GM19397 (cell line): ENCODE measurements around the gene LGALS12.
"Not testable (repeated sequence)": the region's sequence is repeated elsewhere in the genome, so short reads cannot be mapped to it uniquely, and the experiment has no call there.

Source experiments
- ATAC-seq: cut with Tn5 transposase; IDR thresholded peaks from one replicate; pipeline ENCODE4 v1.9.1; 2021; ENCODE audit warnings: mild to moderate bottlenecking, moderate library complexity; ENCODE audit not compliant: unreplicated experiment

LGALS12 gene

GRCh38 chr11:63532117-63532516 lies 26.2 kb downstream of the LGALS12 start:
- no peak for ATAC-seq

GRCh38 chr11:63532799-63533475 lies 27.1 kb downstream of the LGALS12 start:
- no peak for ATAC-seq

GRCh38 chr11:63534076-63534475 lies 28.2 kb downstream of the LGALS12 start:
- ATAC-seq: no peak

- no peak for ATAC-seq
These were observed 29.1 kb downstream of the LGALS12 start for GRCh38 chr11:63534895-63535461.

DNA sequence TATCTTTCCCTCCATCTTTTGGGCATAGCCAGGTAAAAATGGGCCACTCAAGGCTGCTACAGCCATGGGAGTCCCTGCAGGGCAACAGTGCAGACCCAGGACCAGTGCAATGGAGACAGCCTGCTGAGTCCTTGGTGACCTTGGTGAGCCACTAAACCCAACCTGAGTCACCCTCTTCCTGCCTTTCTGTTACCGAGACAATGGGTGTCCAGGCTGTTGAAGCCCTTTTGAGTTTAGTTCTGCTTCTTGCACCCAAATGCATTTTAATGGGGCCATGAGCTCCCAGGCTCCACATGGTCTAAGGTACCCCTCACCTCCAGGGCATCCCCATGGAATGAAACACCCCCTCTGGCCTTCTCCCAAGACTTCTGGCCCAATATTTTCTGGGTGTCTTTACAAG lies 29.9 kb downstream of the LGALS12 start:
- ATAC-seq: no peak

DNA sequence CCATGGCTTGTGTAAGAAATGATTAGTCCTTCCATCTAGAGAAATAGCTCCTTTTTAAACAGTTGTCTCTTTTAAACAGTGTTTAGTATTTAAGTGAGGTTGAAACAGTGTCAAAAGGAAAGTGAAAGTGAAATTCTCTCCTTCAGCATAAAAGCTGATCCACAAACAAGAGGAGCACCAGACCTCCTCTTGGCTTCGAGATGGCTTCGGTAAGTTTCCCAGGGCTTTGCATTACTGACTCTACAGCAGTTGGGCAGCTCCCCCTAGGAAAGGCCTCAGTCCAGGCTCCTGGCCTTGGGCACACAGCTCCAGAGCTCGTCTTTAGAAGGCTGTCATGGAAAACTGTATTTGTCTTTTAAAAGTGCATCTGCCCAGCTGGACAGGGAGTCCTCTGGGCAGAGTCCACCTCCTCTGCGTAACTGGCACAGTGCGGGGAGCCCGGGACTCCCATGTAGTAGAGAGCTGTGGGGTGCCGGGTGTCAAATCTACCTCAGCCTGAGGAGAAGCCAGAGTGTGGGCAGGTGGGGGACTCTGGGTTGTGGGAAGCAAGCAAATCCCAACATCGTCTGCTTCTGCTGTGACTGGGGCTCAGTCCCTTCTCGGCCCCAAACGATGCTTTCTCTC lies 30.9 kb downstream of the LGALS12 start, which contains the start of gene PLAAT4:
Gene PLAAT4 (plus strand): TSS at position 140 of the 624 bp plus-strand sequence. CDS start 61 bp downstream, at position 201.
- no peak for ATAC-seq

DNA sequence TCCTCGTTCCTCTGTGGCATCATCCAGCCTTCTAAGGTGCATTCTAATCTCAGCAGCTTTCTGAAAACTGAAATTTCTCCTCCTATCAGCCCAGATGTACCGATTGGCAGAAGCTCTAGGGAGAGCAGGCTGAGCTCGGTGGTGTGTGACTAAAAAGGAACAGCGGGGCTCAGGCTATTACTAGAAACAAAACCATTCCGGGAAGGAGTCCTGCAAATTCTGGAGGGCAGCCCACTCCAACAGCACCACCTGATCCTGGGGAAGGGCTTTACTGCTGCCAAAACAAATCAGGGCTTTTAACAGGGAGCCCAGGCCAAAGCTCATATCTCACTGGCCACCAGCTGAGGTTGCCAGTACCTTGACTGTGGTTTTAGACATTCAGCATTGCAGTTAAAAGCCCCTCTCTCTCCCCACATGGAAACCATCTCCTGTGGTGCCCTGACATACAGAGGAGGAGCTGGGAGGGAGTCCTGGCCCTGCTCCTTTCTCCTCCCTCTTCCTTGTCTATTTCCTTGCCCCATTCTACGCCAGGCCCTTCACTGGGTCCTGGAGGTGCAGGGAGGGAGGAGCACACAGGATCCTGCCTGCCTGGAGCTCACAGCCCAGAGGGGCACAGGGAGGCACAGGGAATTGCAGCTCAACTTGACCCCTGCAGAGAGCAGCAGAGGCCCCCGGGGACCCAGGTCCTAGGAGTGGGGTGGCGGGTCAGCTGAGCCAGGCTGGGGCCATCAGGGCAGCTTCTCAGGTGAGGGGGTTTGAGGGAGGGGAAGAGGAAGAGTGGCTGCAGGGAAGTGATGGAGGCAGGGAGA lies 31.6 kb downstream of the LGALS12 start:
- no peak for ATAC-seq

GRCh38 chr11:63542506-63542905 lies 36.6 kb downstream of the LGALS12 start:
- not testable (repeated sequence) for ATAC-seq

DNA sequence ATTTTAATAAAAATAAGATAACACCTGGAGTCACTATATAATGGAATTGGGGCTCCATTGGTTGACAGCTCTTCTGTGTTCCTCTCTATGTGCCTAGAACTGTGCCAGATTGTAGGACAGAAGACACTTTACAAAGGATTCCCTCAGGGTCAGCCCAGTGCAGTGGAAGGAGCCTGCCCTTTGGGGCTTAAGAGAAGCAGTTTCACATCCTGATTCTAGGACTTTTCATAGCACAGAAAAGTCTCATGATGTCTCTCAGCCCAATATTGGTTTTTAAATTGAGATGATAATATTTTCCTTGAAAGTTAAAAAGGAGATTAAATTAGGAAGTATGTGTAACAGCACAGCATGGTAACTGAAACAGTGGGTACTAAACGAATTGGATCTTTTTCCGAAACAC lies 37.8 kb downstream of the LGALS12 start:
- ATAC-seq: no peak

DNA sequence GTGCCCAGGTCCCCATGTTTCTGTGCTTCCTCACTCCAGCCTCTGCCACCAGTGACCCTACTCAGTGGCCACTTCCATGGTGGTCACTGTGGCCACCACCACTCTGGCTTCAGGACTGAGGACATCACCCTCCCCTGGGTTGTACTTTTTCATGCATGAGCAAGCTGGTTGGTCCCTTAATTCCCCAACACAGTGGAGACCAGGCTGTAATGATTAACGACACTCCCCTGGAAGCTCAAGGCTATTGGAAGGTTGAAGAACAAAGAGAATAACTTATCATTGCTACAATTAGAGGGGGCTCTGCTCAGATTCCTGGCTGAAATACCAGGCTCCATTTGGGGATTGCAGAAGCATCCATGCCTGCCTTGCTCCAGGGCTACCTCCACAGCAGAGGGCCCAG lies 41.2 kb downstream of the LGALS12 start:
- ATAC-seq: no peak

- no peak for ATAC-seq
These were observed 42.3 kb downstream of the LGALS12 start for GRCh38 chr11:63548178-63548577.

- ATAC-seq: no peak
These were observed 43.5 kb downstream of the LGALS12 start for GRCh38 chr11:63549411-63549810.

- ATAC-seq: not testable (repeated sequence)
These were observed 44.3 kb downstream of the LGALS12 start for GRCh38 chr11:63550156-63550700.

DNA sequence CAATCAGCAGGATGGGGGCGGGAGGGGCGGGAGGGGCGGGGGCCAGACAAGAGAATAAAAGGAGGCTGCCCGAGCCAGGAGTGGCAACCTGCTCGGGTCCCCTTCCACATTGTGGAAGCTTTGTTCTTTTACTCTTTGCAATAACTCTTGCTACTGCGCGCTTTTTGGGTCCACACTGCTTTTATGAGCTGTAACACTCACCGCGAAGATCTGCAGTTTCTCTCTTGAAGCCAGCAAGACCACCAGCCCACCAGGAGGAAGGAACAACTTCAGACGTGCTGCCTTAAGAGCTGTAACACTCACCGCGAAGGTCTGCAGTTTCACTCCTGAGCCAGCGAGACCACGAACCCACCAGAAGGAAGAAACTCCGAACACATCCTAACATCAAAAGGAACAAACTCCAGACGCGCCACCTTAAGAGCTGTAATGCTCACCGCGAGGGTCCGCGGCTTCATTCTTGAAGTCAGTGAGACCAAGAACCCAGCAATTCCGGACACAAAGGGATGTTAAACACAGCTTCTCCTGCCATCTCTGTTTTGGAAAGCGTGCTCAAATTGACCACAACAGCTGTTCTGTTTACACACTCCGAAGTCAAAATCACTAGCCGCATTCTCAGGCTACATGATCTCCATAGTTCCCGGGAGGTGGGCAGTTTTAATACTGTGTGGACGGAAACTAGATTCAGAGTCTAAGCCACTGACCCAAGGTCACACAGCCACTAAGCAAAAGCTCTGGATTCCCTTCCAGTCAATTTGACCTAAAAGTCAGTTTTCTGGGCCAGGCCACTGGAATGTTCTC lies 45.4 kb downstream of the LGALS12 start:
- no peak for ATAC-seq

GRCh38 chr11:63551889-63552266 lies 46.0 kb downstream of the LGALS12 start:
- ATAC-seq: no peak

DNA sequence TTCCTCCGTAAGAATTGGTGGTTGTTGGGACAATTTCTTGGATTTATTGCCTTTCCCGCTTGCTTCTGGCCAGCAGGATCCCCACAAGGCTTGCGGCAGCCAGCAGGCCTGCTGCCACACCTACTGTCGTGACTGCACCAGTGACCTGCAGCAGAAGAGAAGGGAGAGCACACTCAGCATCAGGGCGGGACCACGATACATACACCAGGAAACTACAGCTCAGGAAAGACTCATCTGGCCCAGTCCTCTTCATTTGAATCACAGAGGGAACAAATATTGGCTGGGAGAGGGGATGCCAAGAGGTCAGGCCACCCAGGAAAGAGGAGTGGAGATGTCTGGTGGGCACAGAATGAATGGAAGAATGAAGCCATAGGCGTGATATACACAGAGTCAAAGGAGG lies 47.0 kb downstream of the LGALS12 start:
- no peak for ATAC-seq

DNA sequence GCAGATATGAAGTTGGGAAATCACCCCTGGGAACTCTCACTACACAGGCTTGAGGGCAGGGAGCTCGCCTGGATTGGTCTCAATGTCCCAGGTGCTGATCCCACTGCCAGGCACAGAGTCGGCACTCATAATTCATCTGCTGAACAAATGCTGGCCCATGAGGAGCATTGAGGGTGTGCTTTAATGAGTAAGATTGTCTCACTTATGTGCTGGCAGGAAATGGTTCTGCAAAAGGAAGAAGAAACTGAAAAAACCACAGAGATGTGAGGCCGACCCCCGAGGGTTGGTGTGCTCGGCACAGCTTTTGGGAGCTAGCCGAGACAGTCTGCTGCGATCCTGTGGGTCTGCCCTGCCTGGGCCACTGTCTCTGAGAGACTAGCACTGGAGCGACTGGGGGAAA lies 47.9 kb downstream of the LGALS12 start:
- no peak for ATAC-seq

DNA sequence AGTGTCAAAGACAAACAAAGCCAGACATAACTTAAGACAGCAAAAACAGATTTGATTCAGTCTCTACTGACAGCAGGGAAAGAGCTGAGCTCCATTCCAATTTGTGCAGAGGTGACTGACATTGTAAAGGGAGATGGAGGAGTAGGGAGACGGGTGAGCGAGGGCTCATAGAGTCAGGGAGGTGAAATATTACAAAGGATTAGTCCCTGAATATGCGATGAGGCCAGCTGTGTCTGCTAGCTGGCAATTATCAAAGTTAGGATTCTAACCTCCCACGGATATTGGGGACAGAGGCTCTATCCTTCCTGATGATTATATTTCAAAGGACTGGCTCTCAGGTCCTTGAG lies 49.0 kb downstream of the LGALS12 start:
- ATAC-seq: no peak

GRCh38 chr11:63556404-63557013 lies 50.6 kb downstream of the LGALS12 start:
- ATAC-seq: no peak

- ATAC-seq: no peak
These were observed 51.7 kb downstream of the LGALS12 start for GRCh38 chr11:63557570-63557969.
